HG03045 (cell line): ENCODE data around the gene ARID3A.

Experiments used
- ATAC-seq: cut with Tn5 transposase; IDR thresholded peaks from one replicate; pipeline ENCODE4 v1.9.1; 2021; ENCODE audit warnings: mild to moderate bottlenecking, moderate library complexity; ENCODE audit not compliant: unreplicated experiment

The ARID3A gene

DNA sequence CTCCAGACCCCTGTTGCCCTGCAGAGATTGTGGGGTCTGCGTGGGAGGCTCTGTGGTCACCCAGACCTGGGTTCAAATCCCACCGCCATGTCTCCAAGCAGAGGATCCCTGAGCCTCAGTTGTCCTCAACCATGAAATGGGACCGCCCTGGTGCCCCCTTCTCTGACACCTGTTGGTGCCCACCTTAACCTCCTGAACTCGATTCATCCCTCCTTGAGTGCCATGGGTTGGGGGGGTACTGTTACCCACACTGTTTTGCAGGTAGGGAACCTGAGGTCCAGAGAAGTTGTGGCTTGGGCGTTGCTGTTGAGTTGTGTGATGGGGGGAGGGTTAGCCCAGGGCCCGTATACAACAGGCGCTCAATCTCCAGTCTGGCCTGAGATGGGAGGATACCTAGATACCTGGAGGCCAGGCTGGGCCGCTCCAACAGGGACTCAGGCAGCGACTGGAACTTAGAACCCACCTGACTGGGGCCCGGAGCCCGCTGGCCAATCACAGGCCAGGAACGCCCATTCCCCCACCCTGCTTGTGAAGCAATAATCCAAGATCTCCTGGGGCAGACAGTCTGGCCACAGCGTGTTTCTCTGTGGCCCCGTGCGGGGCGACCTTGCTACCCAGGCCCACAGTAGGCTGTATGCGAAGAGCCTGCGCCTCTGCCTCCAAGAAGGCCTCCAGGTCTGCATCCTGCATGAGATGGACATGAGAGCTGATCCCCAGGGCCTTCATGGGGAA lies 2.8 kb downstream of the ARID3A start:
- ATAC-seq: no peak

GRCh38 chr19:929203-929890 lies 3.5 kb downstream of the ARID3A start:
- no peak for ATAC-seq

GRCh38 chr19:929891-930258 lies 4.0 kb downstream of the ARID3A start:
- no peak for ATAC-seq

- no peak for ATAC-seq
These were observed 6.2 kb downstream of the ARID3A start for GRCh38 chr19:931860-932647.

GRCh38 chr19:932648-933552 lies 7.1 kb downstream of the ARID3A start:
- ATAC-seq: no peak

DNA sequence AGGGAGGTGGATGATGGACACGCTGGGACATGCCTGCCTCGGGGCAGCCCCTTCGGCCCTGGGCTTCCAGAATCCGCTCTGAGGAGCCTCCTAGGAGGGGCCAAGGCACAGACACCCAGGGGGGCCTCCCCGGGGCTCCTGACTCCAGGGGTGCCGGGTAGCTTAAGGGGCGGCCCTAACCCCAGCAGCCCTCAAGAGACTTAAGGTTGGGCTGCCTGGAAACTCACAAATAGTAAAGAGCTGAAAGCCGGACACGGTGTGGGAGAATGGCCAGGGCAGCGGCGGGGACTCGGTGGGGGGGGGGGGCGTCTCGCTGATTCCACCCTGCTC lies 7.7 kb downstream of the ARID3A start:
- no peak for ATAC-seq

GRCh38 chr19:934197-934840 lies 8.5 kb downstream of the ARID3A start:
- no peak for ATAC-seq

GRCh38 chr19:934865-935479 lies 9.1 kb downstream of the ARID3A start:
- ATAC-seq: no peak

GRCh38 chr19:936175-936546 lies 10.3 kb downstream of the ARID3A start:
- ATAC-seq: no peak

- ATAC-seq: no peak
These were observed 11.4 kb downstream of the ARID3A start for GRCh38 chr19:937259-937694.

DNA sequence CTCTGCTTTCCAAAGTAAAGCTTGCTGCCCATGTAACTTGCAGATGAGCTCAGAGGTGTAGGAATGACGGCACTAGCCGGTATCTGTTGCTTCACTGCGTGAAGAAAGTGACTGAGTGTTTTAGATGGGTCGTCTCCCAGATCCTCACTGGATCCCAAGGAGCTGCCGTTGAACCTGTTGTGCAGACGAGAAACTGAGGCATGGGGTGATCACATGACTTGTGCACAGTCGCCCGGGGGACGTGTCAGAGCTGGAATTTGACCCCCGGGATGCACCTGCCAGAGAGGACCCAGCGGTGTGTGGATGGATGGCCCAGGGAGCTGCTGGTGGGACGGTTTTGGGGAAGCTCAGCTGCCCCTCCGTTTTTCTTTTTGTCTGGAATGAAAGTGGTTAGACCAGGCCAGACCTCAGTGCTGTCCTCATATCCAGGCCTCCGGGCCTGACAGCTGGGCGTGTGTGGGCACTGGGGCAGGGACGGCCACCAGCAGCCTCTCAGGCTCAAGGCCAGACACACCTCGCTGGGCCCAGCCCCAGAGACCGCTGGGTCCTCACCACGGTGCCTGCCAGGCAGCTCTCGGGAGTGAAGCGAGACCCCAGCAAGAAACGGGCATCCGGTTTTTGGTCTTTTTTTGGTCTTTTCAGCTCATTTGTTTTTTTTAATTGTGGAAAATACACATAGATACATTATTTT lies 12.5 kb downstream of the ARID3A start:
- no peak for ATAC-seq

DNA sequence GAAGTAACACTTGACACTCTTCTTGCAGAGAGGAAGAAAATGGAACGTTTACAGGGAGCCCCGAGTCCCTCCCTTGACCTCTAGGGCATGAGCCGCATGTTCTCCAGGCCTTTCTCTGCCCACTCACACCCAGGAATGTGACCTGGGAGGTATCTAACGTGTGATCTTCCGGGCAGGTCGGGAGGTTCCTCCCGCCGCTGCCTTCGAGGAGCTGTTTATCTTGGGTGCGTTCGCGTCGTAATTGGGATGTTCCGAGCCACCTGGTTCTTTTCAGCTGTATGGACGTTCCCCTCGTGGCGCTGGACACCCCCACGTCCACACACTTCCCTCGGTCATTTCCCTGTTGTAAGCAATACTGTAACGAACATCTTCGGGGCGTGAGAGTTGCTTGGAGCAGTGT lies 13.6 kb downstream of the ARID3A start:
- no peak for ATAC-seq

GRCh38 chr19:939922-940321 lies 14.1 kb downstream of the ARID3A start:
- no peak for ATAC-seq

DNA sequence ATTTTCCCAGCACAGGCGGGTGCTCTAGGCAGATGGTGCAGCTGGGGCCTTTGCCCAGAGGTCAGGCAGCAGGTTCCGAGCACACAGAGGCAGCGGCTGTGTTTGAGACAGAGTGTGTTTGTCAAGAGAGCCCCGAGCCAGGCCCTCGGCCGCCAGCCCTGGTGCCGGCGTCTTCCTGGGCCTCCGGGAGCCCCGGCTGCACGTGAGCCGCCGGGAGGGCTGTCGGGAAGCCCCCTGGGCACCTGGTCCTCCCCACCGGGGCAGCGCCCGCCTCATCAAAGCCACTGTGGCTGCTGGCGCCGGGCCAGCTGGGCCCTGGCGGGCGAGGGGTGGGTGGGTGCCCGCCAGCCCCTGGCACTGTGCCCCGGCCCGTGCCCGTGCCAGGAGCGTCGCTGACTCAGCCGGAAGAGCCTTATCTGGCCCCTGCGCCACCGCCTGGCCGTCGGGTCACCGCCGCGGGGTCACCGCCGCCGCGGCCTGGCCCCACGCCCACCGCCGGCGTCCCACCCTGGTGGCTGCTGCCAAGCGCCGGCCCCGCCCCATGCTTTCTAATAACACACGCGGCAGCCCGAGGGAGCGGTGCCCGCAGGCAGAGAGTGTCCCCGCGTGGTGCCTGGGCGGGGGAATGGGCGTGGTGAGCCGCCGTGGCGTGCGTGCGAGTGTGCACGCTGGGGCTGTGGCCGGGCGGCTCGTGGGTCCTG lies 14.9 kb downstream of the ARID3A start:
- ATAC-seq: no peak

DNA sequence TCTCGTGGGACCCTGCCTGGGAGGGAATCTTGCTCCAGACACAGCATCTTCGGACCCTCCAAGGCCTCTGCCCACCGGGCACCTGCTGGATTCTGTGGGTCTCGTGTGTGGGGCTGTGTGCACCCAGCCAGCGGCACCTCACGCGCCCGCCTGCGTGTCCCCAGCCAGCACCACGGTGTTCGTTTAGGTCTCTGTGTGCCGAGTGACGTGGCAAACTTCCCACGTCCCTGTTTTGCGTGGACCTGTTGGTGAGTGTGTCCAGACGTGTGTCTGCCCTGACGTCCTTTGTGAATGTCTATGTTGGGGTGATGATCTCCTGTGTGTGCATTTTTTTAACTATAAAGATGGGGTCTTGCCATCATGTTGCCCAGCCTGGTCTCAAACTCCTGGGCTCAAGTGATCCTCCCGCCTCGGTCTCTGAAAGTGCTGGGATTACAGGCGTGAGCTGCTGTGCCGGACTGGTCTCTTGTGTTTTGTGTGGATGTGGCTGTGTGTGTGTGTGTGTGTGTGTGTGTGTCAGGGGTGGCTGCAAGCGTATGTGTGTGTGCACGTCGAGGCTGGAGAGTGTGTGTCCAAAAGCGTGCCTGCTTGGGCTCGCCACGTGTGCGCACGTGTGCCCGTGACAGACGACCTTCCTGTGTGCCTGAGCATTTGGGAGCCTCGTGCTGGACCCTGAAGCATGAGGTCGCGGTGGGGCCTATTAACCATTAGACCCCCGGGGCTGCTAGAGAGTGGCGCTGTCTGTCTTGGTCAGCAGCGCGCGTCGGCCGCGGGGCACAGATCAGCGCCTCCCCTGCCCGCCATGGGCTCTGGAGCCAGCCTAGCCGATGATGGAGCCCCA lies 15.7 kb downstream of the ARID3A start:
- ATAC-seq: no peak

DNA sequence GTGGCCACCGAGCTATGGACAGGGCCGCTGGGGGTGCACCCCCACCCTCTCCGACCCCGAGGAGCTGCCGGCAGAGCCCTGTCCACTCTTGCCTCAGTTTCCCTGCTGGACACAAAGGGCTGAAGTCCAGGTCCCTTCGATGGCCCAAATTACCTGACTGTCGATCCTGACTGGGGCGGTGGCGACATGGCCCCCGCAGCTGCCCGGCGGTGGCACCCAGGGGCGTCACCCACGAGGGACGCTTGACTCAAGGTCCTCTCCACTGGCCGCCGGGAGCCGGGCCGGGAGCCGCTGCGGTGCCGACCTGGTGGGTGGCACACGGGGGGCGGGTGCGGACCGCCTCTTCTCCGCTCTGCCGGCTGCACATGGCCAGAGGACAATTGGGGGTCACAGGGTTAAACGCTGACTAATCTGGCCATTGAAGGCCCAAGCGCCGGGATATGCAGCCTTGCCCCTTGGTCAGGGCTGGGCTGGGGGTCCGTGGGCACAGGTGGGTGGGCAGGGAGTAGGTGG lies 16.4 kb downstream of the ARID3A start:
- no peak for ATAC-seq

- ATAC-seq: no peak
These were observed 17.8 kb downstream of the ARID3A start for GRCh38 chr19:943551-944170.
